NCI-H187 (cell line): ENCODE results near the gene PPFIA4.
A peak's percentile ranks its signal among the peaks of the same experiment; 100 is the strongest.

Experiments used
- DNase-seq, 2 experiments: peaks; one replicate each; lab custom pipeline; 2025; lab: John Stamatoyannopoulos, UW

Gene PPFIA4

DNA sequence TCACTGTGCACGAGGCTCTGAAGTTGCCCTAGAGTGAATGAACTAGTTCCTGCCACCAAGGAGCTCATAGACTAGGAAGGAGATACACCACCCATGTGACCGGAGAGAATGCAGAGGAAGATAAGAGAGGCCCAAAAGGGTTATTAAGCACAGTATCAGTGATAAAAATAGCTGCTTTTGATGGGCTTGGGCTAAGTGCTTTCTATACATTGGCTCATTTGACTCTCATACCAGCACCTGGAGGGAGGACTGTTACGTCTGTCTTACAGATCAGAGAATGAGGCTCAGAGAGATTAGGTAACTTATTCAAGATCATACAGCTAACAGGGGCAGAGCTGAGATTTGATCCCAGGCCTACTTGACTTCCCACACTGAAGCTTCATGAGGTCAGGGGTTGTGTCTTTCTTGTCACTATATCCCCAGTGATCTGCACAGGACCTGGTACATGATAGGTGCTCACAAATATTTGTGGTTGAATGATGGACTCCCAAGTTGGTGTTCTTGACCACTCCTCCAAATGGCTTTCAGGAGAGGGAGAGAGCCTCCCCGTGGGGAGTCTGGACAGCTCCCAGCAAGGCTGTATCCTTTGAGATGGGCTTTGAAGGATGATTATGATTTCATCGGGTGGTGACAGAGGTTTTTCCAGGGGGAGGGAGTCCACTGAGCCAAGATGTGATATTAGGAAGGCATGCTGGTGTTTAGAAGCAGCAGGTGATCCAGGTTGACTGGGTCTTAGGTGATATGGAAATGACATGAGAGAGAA lies 14.4 kb downstream of the PPFIA4 start:
- no peak for DNase-seq

DNA sequence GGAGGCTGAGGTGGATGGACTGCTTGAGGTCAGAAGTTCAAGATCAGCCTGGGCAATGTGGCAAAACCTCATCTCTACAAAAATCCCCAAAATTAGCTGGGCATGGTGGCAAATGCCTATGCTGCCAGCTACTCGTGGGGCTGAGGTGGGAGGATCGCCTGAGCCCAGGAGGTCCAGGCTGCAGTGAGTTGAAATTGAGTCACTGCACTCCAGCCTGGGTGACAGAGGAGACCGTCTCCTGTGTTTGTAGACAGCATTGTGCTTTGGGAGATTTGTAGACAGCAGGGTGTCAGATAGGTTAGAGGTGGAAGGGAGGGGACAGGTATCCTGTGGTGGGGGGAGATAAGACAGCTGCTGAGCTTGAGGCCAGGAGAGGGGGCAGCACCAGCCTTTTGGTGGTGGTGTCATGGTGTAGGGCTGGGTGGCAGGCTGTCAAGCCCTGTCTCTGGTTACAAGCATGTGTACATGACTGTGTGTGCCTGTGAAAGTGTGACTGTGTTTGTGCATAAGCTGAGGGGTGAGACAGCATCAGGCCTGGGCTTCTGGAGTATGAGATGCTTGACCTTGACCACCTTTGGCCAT lies 15.2 kb downstream of the PPFIA4 start:
- DNase-seq, result no peak

DNA sequence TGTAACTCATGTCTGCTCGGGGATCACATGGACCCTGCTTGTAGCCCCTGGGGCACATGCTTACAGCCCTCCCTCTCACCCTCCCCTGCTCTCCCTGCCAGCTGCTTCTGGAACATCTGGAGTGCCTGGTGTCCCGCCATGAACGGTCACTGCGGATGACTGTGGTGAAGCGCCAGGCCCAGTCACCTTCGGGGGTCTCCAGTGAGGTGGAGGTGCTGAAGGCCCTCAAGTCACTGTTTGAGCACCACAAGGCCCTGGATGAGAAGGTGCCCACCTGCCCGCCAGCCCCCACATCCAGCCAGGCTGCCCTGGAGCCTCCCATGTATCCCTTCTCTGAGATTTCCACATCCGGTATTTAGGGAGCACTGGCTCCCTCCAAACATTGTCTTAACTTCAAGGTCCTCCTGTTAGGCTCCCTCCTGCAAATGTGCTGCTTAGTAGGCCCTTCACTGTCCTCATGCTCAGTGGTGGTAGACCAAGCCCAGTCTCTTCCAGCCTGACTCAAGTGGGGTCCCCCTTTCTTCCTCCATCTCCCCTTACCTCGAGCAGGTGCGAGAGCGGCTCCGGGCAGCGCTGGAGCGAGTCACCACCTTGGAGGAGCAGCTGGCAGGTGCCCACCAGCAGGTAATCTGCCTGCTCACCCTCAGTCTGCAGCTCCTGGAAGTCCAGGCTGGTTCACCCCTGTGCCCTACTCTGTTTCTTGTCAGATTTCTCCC lies 17.7 kb downstream of the PPFIA4 start:
- no peak for DNase-seq

DNA sequence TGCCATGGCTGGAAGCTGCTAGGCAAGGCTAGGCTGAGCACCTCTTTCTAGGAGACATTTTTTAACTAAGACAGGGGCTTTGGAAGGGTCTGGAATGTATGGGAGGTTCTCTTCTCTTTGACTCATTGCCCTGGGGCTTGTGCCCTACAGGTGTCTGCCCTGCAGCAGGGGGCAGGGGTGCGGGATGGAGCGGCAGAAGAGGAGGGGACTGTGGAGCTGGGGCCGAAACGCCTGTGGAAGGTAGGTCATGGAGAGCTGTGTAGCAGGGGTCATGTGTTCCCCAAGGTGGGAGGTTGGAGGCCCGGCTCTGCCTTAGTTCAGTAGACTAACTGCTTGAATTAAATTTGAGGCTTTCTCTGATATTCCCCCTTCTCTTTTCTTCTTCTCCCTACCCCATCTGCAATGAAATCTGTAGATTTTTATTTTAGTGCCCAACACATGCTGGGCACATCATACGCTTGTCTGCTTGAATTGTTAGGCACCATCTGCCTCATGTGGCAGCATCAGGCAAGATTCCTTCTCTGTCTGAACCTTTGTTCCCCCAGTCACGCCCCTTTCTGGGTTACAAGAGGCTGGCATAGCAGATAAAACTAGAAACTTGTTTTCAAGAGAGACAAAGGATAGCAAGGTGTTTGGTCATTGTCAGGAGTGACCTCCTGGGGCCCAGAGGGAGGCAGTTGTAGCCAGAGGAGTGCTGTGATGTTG lies 18.4 kb downstream of the PPFIA4 start:
- no peak for DNase-seq

DNA sequence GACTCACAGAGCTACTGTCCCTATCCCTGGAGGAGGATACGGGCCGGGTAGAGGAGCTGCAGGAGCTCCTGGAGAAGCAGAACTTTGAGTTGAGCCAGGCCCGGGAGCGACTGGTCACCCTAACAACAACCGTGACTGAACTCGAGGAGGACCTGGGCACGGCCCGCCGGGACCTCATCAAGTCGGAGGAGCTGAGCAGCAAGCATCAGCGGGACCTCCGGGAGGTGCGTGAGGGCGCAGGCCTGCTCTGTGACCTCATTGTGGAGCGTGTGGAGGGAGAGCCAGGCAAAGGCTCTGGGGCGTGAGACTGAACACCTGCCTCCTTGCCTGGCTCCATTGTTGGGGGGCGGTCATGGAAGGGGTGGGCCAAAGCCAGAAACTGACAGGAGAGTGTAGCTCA lies 19.0 kb downstream of the PPFIA4 start:
- DNase-seq, result no peak

DNA sequence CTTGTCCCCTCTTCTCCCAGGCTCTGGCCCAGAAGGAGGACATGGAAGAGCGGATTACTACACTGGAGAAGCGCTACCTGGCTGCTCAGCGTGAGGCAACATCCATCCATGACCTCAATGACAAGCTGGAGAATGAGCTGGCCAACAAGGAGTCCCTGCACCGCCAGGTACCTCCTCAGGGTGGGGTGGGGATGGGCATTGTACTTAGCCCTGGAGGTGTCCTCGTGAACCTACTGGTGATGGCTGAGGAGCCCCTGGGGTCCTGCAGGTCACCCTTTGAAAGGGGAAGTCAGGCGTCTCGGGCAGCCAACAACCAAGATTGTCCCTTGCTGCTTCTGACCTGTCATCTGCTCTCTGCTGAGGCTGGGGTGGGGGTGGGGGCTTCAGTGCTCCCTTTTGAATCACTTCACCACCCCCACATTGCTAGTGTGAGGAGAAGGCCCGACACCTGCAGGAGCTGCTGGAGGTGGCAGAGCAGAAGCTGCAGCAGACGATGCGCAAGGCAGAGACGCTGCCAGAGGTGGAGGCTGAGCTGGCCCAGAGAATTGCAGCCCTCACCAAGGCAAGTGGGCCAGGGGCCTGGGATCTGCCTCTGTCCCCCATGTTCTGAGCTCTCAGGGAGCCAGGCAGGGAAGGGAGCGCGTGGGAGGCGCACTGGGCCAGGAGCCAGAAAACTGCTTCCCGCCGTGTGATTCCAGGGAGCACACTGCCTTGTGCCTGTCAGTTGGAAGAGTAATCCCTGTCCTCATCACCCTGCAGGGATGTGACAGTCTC lies 19.7 kb downstream of the PPFIA4 start:
- no peak for DNase-seq

DNA sequence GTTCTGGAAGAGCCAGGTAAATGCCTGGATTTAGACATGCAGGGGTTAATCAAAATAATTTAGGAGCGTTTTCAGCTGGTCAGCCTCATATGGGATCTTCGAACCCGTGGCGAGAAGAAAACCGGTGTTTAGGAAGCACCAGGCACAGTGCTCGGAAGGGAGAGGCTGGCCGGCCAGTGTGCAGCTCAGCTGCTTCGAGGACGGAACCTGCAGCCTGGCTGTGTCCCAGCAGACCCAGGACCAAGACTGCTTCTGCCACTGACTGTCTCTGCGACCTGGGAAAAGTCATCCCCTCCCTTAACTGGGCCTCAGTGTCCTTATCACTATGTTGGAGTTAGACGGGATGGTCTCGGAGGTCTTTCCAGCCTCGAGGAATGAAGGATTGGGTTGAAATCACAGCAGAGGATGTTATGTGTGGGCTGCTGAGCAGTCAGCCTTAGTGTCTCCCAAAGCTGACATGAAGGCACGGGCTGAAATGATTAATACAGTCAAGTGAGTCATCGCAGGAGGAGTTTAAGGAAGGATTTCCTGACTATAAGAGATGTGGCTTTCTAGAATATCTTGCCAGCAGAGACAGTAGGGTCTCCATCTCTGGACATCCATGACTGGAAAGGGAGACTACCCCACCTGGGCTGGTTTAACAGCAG lies 20.8 kb downstream of the PPFIA4 start:
- no peak for DNase-seq

DNA sequence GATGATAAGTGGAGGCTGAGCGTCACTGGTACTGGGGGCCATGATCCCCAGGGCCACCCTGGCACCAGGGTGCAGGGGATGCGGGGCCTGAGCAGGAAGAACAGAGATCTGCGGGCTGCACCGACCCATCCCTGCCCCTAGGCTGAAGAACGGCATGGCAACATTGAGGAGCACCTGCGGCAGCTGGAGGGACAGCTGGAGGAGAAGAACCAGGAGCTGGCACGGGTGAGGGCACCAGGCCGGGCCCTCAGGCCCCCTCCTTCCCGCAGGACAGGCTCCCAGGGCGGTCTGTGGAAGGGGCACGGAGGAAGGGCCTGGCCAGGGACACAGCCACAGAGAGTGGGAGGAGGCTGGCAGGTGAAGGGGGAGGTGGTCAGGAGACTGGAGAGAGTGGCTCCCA lies 21.8 kb downstream of the PPFIA4 start:
- no peak for DNase-seq

DNA sequence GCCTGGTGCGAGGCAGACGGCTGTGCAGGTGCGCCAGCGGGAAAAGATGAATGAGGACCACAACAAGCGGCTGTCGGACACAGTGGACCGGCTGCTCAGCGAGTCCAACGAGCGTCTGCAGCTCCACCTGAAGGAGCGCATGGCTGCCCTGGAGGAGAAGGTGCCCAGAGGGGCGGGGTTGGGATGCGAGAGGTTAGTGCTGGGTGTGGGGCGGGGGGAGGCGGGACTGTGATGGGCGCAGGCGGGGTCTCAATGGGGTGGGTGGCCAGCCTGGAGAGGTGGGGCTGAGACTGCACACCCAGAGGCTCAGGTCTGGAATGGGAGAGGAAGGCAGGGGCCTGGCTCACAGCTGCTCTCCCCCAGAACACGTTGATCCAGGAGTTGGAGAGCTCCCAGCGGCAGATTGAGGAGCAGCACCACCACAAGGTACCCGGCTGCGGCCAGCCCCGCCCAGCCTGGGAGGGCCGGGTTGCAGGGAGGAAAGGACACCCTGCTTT lies 22.3 kb downstream of the PPFIA4 start:
- DNase-seq, result peak; percentile 29 to 55

DNA sequence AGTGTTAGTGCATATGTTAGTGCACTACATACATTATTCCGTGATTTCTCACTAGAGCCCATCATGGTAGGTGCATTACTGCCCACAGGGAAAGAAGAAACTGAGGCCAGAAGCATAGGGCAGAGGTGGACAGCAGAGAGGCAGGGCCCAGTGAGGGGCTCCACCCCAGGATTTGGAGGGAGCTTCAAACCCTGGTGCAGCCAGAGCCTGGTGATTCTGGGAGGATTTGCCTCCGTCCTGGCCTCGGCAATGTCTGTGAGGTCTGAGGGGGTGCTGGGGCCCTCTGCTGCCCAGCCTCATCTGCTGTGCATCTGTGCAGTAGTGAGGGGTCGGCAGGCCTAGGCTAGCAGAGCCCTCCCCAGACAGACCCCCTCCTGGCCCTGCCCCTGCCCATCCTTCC lies 22.8 kb downstream of the PPFIA4 start:
- no peak for DNase-seq

DNA sequence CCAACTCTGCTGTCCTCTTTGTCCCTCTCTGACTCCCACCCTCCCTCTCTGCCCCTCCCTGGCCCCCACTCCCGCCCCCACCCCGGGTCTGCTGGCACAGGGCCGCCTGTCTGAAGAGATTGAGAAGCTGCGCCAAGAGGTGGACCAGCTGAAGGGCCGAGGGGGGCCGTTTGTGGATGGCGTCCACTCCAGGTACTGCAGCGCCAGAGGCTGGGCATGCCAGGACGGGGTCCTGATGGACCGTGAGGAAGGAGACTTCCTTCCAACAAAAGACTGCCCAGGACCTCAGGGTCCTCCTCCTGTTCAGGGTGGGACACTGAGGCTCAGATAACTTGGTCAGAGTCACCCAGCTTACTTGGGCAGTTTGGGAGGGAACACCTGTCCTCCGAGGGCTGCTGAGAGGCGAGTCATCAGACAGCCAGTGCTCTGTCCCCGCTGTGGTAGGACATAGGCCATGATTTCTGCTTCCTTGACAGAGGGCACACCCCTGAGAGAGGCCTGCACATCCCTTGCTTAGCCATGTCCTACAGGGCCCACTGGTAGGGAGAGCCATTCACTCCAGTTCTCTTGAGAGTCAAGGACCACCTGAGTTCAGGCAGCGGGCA lies 23.4 kb downstream of the PPFIA4 start:
- no peak for DNase-seq

DNA sequence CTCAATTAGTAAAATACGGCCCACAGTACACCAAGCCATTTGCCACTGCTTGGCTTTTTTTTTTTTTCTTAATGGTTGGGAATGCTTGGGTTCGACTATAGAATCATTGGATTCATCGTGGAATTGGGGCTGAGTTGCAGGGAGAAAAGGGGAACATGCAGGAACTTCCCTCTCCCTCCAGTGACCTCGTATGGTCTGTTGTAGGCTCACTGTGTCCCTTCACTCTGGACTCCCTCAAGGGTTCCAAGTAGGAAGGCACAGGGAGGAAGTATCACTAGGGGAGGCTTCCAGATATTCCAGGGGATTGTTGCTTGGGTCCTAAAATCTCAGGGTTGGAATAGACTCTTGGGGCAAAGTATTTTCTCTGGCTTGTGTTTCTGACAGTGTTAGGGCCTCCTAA lies 24.5 kb downstream of the PPFIA4 start:
- no peak for DNase-seq

DNA sequence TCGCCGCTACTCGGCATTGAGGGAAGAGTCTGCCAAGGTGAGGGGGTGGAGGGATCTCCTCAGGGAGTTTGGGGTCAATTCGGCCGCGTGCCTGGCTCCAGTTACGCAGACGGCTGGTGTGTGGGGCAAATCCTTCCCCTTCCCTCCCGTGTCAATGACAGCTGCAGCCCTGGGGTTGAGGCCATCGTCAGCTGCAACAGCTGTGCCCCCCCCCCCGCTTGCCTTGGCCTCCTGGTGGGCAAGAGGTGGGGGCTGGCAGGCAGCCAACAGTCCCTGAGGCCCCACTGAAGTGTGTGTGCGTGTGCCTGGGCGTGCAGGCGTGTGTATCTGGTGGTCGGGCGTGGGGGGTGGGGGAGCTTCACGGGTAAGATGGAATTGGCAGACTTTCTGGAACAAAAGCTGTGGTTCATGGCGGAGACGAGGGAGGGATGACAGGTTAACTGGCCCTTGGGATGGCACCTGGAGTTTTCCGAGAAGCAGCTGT lies 25.6 kb downstream of the PPFIA4 start:
- DNase-seq, result peak; percentile 52 to 66

DNA sequence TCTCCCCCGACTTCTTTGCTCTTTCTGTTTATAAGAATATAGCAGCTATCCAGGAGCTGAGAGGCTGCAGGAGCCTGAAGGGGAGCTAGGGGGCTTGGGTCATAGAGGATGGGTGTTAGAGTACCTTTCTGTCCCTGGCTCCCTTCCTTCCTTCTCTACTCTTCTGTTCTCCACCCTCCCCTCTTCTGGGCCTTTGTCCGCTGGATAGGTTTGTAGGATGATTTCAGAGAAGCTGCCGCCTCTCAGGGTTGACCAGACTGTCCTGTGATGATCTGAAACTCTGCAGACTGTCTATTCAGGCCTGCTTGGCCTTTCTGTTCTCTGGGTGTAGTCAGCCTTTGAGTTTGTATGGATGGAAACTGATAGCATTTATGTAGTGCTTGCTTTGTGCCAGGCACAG lies 26.3 kb downstream of the PPFIA4 start:
- DNase-seq, result no peak

DNA sequence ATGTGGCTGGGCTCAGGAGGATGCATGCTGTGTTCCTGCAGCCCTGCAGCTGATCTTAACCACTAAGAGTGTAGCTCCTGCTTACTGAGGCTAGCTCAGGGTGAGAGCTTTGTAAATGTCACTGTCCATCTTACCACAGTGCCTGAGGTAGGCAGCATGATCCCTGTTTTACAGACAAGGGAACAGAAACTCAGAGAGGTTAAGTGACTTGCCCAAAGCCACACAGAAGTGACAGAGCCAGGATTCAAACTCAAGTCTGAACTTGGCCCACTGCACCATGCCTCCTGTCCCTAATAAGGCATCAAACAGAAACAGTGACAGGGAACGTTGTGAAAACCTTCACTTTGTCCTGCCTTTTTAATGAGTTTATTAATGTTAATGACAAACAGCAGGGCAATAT lies 27.9 kb downstream of the PPFIA4 start:
- DNase-seq, result no peak

DNA sequence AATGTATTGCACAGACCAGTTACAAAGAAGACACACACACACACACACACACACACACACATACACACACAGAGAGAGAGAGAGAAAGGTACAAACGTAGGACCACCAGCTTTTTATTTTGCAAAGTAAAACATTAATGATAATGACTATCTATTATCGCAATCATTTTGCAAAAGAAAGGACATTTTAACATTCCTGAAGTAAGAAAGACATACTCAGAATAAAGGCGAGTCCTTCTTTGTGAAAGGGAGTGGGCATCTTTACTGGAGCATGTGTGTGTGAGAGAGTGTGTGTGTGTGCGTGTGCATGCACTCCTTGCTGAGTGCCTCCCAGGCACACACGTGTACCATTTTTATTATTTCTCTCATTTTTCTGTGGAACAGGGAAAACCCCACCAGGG lies 28.4 kb downstream of the PPFIA4 start:
- DNase-seq, result no peak

DNA sequence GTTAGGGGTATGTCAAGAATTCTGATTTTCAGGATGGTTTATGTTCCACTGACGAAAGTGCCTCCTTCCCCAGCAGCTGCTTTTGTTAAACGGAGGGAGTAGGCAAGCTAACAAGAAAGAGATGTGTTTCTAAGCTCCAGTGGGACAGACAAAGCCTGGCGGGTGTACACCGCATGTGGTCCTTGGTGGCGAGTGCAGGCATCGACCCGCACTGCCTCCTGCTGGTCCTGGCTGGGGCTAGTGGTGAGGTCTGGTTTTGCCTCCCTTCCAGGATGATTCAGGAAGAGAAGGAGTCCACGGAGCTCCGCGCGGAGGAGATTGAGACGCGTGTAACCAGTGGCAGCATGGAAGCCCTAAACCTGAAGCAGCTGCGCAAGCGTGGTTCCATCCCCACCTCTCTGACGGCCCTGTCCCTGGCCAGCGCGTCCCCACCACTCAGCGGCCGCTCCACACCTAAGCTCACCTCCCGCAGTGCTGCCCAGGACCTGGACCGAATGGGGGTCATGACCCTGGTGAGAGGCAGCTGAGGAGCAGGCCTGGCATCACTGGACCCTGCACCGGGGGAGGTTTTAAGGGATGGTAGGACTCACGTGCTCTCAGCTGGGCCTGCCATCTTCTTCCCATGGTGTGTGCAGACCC lies 29.0 kb downstream of the PPFIA4 start:
- DNase-seq, result no peak

DNA sequence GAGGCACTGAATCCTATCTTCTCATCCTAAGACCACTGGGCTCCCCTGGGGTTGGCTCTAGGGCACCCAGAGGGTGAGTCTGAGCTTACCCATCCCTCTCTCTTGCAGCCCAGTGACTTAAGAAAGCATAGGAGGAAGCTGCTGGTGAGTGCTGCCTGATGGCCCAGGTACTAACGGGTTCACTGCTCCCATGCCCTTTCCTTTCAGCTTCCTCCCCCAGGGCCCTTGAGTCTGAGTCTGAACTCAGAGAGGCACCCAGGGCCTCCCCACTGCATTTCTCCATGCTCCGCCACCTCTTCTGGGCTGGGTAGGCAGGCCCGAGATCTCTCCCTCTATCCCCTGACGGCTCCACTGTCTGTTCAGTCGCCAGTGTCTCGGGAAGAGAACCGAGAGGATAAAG lies 29.7 kb downstream of the PPFIA4 start:
- no peak for DNase-seq

DNA sequence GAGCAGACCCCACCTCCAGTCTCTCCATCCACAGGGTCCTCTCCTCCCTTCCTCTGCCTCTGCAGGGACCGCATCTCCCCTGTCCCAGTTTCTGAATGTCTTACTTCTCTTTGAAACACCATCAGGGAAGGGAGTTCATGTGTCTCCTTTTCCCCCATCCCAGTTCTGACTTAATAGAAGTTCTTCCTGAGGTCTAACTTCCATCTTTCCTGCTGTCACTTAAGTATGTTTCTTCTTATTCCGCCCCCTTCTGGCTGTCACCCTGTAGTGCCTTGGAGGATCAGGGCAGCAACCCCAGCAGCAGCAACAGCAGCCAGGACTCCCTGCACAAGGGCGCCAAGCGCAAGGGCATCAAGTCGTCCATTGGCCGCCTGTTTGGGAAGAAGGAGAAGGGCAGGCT lies 30.2 kb downstream of the PPFIA4 start:
- DNase-seq, result no peak
